HepG2 (cell line): ENCODE results near the gene CDK9. TPM values are rescaled to one million over a fixed set of nuclear protein-coding genes. Genes with fewer than 3 reads are reported as not detected.
A peak's percentile ranks its signal among the peaks of the same experiment; 100 is the strongest.

Experiments used
- ATF1 ChIP-seq: IDR thresholded peaks from 2 replicates; pipeline ENCODE4 v1.6.1; 2016; ENCODE audit warnings: mild to moderate bottlenecking, control low read depth
- HNRNPUL1 ChIP-seq: fragments of 200-400 bp; formaldehyde crosslinking; IDR thresholded peaks from 2 replicates; pipeline ENCODE4 v1.6.1; 2017; ENCODE audit warnings: low read depth, mild to moderate bottlenecking, low read length, moderate library complexity
- ISL2 ChIP-seq: sonication (generic); formaldehyde crosslinking; IDR thresholded peaks from 2 replicates; pipeline ENCODE4 v1.5.0; 2020; ENCODE audit warnings: missing genetic modification reagents
- MAZ ChIP-seq, 2 experiments: sonication (generic) in 1 of 2; formaldehyde crosslinking in 1 of 2; IDR thresholded peaks; 2 replicates each; pipeline versions ENCODE4 v1.5.0 to v1.6.1; 2012 to 2020; ENCODE audit warnings: low read depth in 2 of 2, mild to moderate bottlenecking in 2 of 2, borderline replicate concordance in 1 of 2, improper control_type of control experiment in 1 of 2, low read length in 1 of 2, missing genetic modification reagents in 1 of 2, moderate library complexity in 1 of 2
- RBM22 ChIP-seq: fragments of 200-400 bp; formaldehyde crosslinking; optimal IDR thresholded peaks from 2 replicates; pipeline ENCODE3; 2017; ENCODE audit warnings: mild to moderate bottlenecking, low read length, moderate library complexity
- RXRA ChIP-seq: sonication (generic); formaldehyde crosslinking; IDR thresholded peaks from 2 replicates; pipeline ENCODE4 v1.5.1; 2020; ENCODE audit warnings: missing genetic modification reagents
- SALL2 ChIP-seq: sonication (generic); formaldehyde crosslinking; IDR thresholded peaks from 2 replicates; pipeline ENCODE4 v1.8.1; 2023; ENCODE audit warnings: mild to moderate bottlenecking, missing genetic modification reagents, inconsistent platforms
- SOX13 ChIP-seq, 3 experiments: fragments of 450-650 bp in 1 of 3; sonication (generic) in 1 of 3; formaldehyde crosslinking in 1 of 3; IDR thresholded peaks in 2 of 3; conservative IDR thresholded peaks in 1 of 3; 2 replicates each; pipeline versions ENCODE4 v1.5.0 to v1.6.1; 2016 to 2020; ENCODE audit warnings: antibody characterized with exemption in 1 of 3, mild to moderate bottlenecking in 1 of 3, missing compliant biosample characterization in 1 of 3, missing genetic modification reagents in 1 of 3, moderate library complexity in 1 of 3
- XRCC5 ChIP-seq: fragments of 200-400 bp; formaldehyde crosslinking; optimal IDR thresholded peaks from 2 replicates; pipeline ENCODE3; 2017; ENCODE audit warnings: mild to moderate bottlenecking, low read length
- ZBTB38 ChIP-seq: sonication (generic); formaldehyde crosslinking; IDR thresholded peaks from 2 replicates; pipeline ENCODE4 v1.5.1; 2020; ENCODE audit warnings: mild to moderate bottlenecking, missing genetic modification reagents
- ZFP82 ChIP-seq: sonication (generic); formaldehyde crosslinking; IDR thresholded peaks from 2 replicates; pipeline ENCODE4 v1.5.1; 2020; ENCODE audit warnings: mild to moderate bottlenecking, missing genetic modification reagents, borderline replicate concordance
- ZNF143 ChIP-seq: sonication (generic); formaldehyde crosslinking; IDR thresholded peaks from 2 replicates; pipeline ENCODE4 v1.4.0; 2020; ENCODE audit warnings: missing genetic modification reagents
- ZNF577 ChIP-seq: sonication (generic); formaldehyde crosslinking; IDR thresholded peaks from 2 replicates; pipeline ENCODE4 v1.4.0; 2020; ENCODE audit warnings: mild to moderate bottlenecking, low read depth, missing genetic modification reagents, borderline replicate concordance
- ZNF850 ChIP-seq: sonication (generic); formaldehyde crosslinking; conservative IDR thresholded peaks from 2 replicates; pipeline ENCODE4 v1.9.0; 2021; ENCODE audit warnings: mild to moderate bottlenecking, missing genetic modification reagents
- ZNF878 ChIP-seq: sonication (generic); formaldehyde crosslinking; IDR thresholded peaks from 2 replicates; pipeline ENCODE4 v1.8.1; 2023; ENCODE audit warnings: mild to moderate bottlenecking, missing genetic modification reagents, moderate library complexity
- polyA plus RNA-seq, 8 experiments: library from polyadenylated mRNA; depleted of rRNA in 3 of 8; stranded (reverse) in 7 of 8; unstranded in 1 of 8; fragments of >200 nt; fragmentation: Illumina TruSeq in 4 of 8; extraction: Trizol in 4 of 8; gene quantifications; 2 replicates each; pipeline versions ENCODE4 v1.2.1 to v1.2.3, GENCODE V29; 2011 to 2016; ENCODE audit warnings: low read depth in 4 of 8, missing spikeins in 1 of 8, mixed read lengths in 1 of 8; ENCODE audit not compliant: insufficient read depth in 1 of 8
- total RNA-seq, 5 experiments: library from RNA; depleted of rRNA; stranded (reverse); fragments of >200 nt; fragmentation: Illumina TruSeq; extraction: Trizol; gene quantifications; 2 replicates each; pipeline ENCODE4 v1.2.3, GENCODE V29; 2016; ENCODE audit warnings: low read depth in 1 of 5
- TF ChIP-seq, protein P1 (sequence below): sonication (generic); formaldehyde crosslinking; IDR thresholded peaks from 2 replicates; pipeline ENCODE4 v1.5.0; 2020; ENCODE audit warnings: mild to moderate bottlenecking, missing genetic modification reagents
- TF ChIP-seq, protein P2 (sequence below): sonication (generic); formaldehyde crosslinking; IDR thresholded peaks from 2 replicates; pipeline ENCODE4 v1.8.0; 2022; ENCODE audit warnings: missing genetic modification reagents, low read depth, mild to moderate bottlenecking, borderline replicate concordance
- TF ChIP-seq, protein P3 (sequence below): sonication (generic); formaldehyde crosslinking; IDR thresholded peaks from 2 replicates; pipeline ENCODE4 v1.4.0; 2020; ENCODE audit warnings: mild to moderate bottlenecking, low read depth, missing genetic modification reagents
- TF ChIP-seq, protein P4 (sequence below): IDR thresholded peaks from 2 replicates; pipeline ENCODE4 v1.6.1; 2016
- TF ChIP-seq, protein P5 (sequence below): sonication (generic); formaldehyde crosslinking; IDR thresholded peaks from 2 replicates; pipeline ENCODE4 v1.5.1; 2020; ENCODE audit warnings: mild to moderate bottlenecking, missing genetic modification reagents, moderate library complexity

CDK9 gene
- total and polyA plus RNA-seq, 2 of the 13 experiments (the other 11 are each of a cell fraction or from before 2014, with no cell fraction given) = 16.8 to 21.5 TPM

DNA sequence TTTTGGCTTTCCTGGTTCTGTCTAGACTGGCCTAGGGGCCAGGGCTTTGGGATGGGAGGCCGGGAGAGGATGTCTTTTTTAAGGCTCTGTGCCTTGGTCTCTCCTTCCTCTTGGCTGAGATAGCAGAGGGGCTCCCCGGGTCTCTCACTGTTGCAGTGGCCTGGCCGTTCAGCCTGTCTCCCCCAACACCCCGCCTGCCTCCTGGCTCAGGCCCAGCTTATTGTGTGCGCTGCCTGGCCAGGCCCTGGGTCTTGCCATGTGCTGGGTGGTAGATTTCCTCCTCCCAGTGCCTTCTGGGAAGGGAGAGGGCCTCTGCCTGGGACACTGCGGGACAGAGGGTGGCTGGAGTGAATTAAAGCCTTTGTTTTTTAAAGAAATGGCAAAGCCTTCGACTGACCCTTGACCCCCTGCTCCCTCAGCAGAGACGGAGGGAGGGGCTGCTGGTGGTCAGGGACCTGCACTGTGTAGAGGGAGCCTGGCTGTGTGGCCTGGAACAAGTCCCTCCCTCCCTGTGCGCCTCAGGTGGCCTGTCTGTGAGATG, 27.9 kb downstream of the CDK9 start (continued):
- TF ChIP-seq, protein P1, sequence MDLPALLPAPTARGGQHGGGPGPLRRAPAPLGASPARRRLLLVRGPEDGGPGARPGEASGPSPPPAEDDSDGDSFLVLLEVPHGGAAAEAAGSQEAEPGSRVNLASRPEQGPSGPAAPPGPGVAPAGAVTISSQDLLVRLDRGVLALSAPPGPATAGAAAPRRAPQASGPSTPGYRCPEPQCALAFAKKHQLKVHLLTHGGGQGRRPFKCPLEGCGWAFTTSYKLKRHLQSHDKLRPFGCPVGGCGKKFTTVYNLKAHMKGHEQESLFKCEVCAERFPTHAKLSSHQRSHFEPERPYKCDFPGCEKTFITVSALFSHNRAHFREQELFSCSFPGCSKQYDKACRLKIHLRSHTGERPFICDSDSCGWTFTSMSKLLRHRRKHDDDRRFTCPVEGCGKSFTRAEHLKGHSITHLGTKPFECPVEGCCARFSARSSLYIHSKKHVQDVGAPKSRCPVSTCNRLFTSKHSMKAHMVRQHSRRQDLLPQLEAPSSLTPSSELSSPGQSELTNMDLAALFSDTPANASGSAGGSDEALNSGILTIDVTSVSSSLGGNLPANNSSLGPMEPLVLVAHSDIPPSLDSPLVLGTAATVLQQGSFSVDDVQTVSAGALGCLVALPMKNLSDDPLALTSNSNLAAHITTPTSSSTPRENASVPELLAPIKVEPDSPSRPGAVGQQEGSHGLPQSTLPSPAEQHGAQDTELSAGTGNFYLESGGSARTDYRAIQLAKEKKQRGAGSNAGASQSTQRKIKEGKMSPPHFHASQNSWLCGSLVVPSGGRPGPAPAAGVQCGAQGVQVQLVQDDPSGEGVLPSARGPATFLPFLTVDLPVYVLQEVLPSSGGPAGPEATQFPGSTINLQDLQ (CRISPR knock-in tag) = no peak
- TF ChIP-seq MAZ (IDR thresholded peaks at IDR 0.05; ENCODE audit: borderline replicate concordance, low read depth, low read length) (no peak), MAZ (CRISPR knock-in tag; IDR thresholded peaks at IDR 0.05; ENCODE audit: low read depth) (no peak), SALL2 (CRISPR knock-in tag) (no peak), ZNF850 (CRISPR knock-in tag) (no peak), ATF1 (CRISPR knock-in tag) (no peak), ZNF577 (no peak), SOX13 (IDR thresholded peaks at IDR 0.05) (no peak), SOX13 (CRISPR knock-in tag; conservative IDR thresholded peaks at IDR 0.05 in 1 of 2, IDR thresholded peaks at IDR 0.05 in 1 of 2) (peak in 1 of 2 experiments; percentile 48; a peak in 2 of 4 replicates), ZFP82 (CRISPR knock-in tag) (no peak), XRCC5 (peak; percentile 16), ZBTB38 (CRISPR knock-in tag) (peak; percentile 51; the same call in 1 of the 2 replicates), RXRA (CRISPR knock-in tag) (no peak), ISL2 (CRISPR knock-in tag) (no peak), ZNF143 (CRISPR knock-in tag) (peak; percentile 70), ZNF878 (no peak), RBM22 (peak; percentile 18), HNRNPUL1 (no peak)
- TF ChIP-seq, protein P2, sequence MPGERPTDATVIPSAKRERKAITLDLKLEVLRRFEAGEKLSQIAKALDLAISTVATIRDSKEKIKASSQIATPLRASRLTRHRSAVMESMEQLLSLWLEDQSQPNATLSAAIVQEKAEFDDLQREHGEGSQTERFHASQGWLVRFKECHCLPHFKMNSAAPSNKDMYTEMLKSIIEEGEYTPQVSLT (CRISPR knock-in tag) = no peak
- TF ChIP-seq, protein P3, sequence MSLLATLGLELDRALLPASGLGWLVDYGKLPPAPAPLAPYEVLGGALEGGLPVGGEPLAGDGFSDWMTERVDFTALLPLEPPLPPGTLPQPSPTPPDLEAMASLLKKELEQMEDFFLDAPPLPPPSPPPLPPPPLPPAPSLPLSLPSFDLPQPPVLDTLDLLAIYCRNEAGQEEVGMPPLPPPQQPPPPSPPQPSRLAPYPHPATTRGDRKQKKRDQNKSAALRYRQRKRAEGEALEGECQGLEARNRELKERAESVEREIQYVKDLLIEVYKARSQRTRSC (CRISPR knock-in tag) = no peak
- TF ChIP-seq, protein P4, sequence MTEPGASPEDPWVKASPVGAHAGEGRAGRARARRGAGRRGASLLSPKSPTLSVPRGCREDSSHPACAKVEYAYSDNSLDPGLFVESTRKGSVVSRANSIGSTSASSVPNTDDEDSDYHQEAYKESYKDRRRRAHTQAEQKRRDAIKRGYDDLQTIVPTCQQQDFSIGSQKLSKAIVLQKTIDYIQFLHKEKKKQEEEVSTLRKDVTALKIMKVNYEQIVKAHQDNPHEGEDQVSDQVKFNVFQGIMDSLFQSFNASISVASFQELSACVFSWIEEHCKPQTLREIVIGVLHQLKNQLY = no peak
- TF ChIP-seq, protein P5, sequence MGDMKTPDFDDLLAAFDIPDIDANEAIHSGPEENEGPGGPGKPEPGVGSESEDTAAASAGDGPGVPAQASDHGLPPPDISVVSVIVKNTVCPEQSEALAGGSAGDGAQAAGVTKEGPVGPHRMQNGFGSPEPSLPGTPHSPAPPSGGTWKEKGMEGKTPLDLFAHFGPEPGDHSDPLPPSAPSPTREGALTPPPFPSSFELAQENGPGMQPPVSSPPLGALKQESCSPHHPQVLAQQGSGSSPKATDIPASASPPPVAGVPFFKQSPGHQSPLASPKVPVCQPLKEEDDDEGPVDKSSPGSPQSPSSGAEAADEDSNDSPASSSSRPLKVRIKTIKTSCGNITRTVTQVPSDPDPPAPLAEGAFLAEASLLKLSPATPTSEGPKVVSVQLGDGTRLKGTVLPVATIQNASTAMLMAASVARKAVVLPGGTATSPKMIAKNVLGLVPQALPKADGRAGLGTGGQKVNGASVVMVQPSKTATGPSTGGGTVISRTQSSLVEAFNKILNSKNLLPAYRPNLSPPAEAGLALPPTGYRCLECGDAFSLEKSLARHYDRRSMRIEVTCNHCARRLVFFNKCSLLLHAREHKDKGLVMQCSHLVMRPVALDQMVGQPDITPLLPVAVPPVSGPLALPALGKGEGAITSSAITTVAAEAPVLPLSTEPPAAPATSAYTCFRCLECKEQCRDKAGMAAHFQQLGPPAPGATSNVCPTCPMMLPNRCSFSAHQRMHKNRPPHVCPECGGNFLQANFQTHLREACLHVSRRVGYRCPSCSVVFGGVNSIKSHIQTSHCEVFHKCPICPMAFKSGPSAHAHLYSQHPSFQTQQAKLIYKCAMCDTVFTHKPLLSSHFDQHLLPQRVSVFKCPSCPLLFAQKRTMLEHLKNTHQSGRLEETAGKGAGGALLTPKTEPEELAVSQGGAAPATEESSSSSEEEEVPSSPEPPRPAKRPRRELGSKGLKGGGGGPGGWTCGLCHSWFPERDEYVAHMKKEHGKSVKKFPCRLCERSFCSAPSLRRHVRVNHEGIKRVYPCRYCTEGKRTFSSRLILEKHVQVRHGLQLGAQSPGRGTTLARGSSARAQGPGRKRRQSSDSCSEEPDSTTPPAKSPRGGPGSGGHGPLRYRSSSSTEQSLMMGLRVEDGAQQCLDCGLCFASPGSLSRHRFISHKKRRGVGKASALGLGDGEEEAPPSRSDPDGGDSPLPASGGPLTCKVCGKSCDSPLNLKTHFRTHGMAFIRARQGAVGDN (CRISPR knock-in tag) = peak; percentile 91
